Jurkat, Clone E6-1 (cell line): ENCODE measurements around the gene PLCH1.

Source experiments
- DNase-seq: peaks from one replicate; pipeline ENCODE4 v3.0.0-alpha.2; 2011; ENCODE audit warnings: low read depth, low spot score
- H3K4me3 ChIP-seq: 2 replicates; pipeline ENCODE4 v1.5.1; 2011; ENCODE audit warnings: mild to moderate bottlenecking, low read length, control low read depth, moderate library complexity

The PLCH1 gene

GRCh38 chr3:155516439-155516838 lies 228.4 kb downstream of the PLCH1 start:
- no peak overlapping the region for H3K4me3 ChIP-seq
- no peak for DNase-seq

DNA sequence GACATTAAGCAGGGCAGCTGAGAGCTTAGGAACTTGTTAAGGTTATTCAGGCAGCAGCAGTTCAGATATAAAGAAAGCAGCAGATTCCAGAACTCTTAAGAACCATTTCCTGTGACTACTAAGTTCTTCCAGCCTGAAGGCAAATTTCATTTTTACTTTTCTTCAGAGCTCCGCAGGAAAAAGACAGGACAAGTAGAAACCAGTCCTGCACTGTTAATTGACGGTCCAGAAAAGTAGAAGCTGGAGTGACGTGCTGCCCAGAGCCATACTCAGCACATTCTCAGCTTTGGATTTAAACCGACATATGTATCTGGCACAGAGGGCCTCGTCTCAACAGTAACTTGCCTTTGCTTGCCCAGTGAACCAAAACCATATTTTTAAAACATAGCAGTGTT lies 232.0 kb downstream of the PLCH1 start:
- no peak overlapping the region for H3K4me3 ChIP-seq
- no peak for DNase-seq

DNA sequence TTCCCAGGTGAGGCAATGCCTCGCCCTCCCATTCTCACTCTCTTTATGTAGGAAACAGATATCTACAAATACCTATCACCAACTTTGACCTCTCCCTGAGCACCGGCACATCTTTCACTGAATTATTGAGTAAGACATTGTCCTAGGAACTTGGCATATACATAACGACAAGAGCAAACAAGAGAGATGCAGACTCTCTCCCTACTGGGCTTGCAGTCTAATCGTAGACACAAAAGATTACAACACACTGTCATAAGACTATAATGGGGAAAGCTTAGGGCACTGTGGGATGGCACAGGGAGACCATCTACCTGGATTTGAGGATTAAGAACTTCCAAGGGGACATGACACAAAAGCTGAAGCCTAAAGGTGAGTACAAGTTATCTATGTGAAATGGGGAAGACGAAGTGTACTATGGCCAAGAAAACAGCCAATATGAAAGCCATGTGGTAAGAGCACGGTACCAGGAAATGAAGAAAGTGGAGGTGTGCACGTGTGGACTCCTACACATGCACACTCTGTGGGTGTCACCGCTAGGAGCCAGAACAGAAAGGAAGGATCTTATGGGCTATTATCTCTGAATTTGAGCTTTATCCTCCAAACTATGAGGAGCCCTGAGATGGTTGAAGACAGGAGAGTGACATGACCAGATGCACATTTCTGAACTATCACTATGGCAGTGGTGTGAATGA lies 232.6 kb downstream of the PLCH1 start:
- no peak overlapping the region for H3K4me3 ChIP-seq
- DNase-seq = no peak

DNA sequence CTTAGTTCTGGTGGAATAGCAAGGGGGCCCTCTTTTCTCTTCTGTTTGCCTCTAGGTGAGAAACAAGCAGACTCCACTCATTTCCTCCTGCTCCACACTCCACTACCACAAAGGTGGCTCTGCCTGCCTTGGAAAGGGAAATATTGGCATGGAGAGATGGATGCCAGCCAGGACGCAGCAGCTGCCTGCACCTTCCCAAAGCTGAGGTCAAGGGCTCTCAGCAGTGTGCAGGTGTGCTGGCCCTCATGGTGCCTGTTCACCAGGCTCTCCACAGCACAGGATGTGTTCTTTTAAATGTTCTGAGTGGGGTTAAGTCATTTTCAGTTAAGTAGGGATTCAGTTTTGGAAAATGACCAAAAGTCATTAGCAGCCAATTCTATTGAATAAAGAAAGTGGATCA lies 240.2 kb downstream of the PLCH1 start:
- no peak for DNase-seq
- no peak overlapping the region for H3K4me3 ChIP-seq

DNA sequence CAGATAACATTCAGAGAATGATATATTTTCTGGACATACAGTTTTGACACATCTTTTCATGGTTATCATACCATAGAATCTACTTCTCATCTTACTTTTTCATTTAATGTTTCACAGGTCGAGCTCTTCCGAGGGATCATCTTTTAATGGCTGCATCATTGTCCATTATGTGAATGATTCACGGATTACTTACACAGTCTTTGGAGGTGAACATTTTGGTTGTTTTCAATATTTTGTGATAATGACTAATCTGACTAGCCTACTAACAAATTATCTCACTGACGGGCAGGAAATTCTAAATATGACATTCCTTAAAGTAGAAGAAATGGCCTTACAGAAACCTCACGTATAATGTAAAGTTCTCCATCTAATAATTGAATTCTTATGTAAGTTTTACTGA lies 242.2 kb downstream of the PLCH1 start:
- no peak overlapping the region for H3K4me3 ChIP-seq
- no peak for DNase-seq

- DNase-seq = no peak
- H3K4me3 ChIP-seq = no peak overlapping the region
Measured at GRCh38 chr3:155500194-155500818, 244.6 kb downstream of the PLCH1 start.

- H3K4me3 ChIP-seq = no peak overlapping the region
- no peak for DNase-seq
Measured at GRCh38 chr3:155497930-155498647, 246.8 kb downstream of the PLCH1 start.

GRCh38 chr3:155496206-155496605 lies 248.7 kb downstream of the PLCH1 start:
- no peak overlapping the region for H3K4me3 ChIP-seq
- DNase-seq = no peak

GRCh38 chr3:155495387-155495786 lies 249.5 kb downstream of the PLCH1 start:
- DNase-seq = no peak
- no peak overlapping the region for H3K4me3 ChIP-seq

DNA sequence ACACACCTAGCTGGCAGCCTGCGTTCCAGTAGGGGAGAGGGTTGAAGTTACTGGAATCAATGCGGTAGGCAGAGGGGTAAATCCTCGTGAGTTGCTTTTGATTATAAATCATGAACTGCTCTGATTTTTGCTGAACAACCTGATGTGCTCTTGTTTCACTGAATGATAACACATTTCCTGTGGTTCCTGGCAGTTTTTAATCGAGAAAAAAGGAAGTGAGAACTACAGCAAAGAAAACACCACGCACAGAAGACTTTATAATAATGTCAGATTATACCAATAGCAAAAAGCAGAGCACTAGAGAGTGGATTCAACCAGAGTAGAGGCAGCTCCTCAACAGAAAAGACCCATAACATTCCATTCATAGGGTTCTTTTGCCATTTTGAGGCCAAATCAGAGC lies 250.5 kb downstream of the PLCH1 start:
- H3K4me3 ChIP-seq = no peak overlapping the region
- peak; percentile 16 for DNase-seq

GRCh38 chr3:155492841-155493240 lies 252.0 kb downstream of the PLCH1 start:
- DNase-seq = no peak
- H3K4me3 ChIP-seq = no peak overlapping the region

DNA sequence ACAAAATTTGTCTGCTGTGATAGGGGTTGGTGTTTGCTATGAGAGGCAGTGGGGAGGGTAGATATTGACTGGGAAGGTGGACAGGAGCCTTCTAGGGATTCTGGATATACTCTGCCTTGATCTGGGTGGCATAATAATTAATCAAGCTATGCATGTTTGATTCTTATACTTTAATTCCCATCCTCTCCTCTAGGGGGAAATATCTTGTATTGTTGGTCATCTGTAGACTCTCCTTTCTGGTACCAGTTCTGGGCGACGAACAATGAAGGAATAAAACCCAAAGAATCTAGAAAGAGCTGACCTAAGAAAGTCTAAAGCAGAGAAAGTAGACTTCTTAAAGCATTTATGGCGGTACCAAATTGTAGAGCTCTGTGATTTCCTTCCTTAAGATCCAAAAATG lies 253.2 kb downstream of the PLCH1 start:
- no peak overlapping the region for H3K4me3 ChIP-seq
- no peak for DNase-seq

- H3K4me3 ChIP-seq = no peak overlapping the region
- no peak for DNase-seq
Measured at GRCh38 chr3:155488671-155489070, 256.2 kb downstream of the PLCH1 start.

DNA sequence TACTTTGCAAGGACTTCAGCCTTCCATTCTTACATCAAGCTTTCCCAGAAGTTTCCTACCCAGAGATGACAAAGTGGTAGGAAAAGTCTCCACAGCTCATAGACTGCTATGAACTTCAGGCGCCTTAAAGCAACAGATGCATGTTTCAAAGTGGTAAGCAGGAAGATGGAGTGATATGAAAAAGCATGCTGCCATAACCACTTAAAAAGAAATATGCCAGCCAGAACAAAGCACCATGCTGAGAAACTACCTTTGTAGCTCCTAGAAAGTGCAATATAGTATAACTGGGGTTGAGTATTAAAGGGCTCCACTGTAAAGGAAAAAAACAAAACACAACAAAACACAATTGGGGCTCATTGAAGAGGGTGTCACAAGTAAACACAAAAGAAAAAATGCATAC lies 259.0 kb downstream of the PLCH1 start:
- H3K4me3 ChIP-seq = no peak overlapping the region
- peak; percentile 89 for DNase-seq

DNA sequence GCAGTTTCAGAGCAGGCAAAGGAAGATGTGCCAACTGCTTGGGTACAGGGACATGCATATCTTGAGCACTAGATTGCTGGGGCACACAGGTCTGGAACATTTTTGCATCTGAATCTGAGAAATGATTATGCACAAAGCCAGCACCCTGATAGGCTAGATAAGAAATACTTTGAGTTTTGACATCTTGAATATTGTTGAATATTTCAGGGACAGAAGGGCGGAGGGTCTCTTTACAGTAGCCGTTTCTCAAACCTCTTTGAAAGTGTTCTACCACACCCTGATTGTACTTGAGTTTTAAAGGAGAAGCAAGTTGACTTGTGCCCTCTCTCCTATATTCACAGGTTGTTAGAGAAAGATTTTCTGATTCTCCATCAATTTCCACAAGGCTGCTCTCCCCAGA lies 263.3 kb downstream of the PLCH1 start:
- no peak for DNase-seq
- H3K4me3 ChIP-seq = no peak overlapping the region

- DNase-seq = no peak
- H3K4me3 ChIP-seq = no peak overlapping the region
Measured at GRCh38 chr3:155481089-155481488, 263.8 kb downstream of the PLCH1 start.

GRCh38 chr3:155465664-155466063 lies 279.2 kb downstream of the PLCH1 start:
- no peak for DNase-seq
- H3K4me3 ChIP-seq = no peak overlapping the region

DNA sequence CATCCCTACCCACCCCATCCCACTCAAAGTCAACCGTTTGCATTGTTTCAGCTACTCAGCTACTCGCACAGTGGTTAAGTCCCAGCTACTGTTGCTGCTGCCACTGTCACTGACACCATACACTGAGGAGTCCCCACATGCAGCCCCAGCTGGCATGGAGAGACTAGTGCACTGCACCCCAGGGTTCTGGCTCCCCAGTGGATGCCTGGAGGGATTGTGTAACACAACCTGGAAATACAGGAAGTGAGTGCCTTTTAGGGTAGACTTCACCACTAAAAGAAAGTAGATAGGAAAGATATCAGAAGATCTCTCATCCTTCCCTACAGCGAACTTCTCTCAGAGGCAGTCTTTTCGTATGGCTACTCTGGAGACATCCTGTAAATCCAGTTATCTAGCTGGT lies 282.2 kb downstream of the PLCH1 start:
- no peak for DNase-seq
- no peak overlapping the region for H3K4me3 ChIP-seq

- DNase-seq = no peak
- no peak overlapping the region for H3K4me3 ChIP-seq
Measured at GRCh38 chr3:155457591-155457990, 287.3 kb downstream of the PLCH1 start.

GRCh38 chr3:155455765-155456164 lies 289.1 kb downstream of the PLCH1 start:
- no peak for DNase-seq
- H3K4me3 ChIP-seq = no peak overlapping the region

- no peak overlapping the region for H3K4me3 ChIP-seq
- no peak for DNase-seq
Measured at GRCh38 chr3:155453512-155453911, 291.4 kb downstream of the PLCH1 start.
